Dedifferentiated amniotic fluid mesenchymal stem cell (primary cell): ENCODE measurements around the gene CDS2.

ENCODE experiments used
- DNase-seq: peaks from one replicate; pipeline ENCODE4 v3.0.0-alpha.2; 2016; ENCODE audit errors: extremely low spot score

The CDS2 gene

DNA sequence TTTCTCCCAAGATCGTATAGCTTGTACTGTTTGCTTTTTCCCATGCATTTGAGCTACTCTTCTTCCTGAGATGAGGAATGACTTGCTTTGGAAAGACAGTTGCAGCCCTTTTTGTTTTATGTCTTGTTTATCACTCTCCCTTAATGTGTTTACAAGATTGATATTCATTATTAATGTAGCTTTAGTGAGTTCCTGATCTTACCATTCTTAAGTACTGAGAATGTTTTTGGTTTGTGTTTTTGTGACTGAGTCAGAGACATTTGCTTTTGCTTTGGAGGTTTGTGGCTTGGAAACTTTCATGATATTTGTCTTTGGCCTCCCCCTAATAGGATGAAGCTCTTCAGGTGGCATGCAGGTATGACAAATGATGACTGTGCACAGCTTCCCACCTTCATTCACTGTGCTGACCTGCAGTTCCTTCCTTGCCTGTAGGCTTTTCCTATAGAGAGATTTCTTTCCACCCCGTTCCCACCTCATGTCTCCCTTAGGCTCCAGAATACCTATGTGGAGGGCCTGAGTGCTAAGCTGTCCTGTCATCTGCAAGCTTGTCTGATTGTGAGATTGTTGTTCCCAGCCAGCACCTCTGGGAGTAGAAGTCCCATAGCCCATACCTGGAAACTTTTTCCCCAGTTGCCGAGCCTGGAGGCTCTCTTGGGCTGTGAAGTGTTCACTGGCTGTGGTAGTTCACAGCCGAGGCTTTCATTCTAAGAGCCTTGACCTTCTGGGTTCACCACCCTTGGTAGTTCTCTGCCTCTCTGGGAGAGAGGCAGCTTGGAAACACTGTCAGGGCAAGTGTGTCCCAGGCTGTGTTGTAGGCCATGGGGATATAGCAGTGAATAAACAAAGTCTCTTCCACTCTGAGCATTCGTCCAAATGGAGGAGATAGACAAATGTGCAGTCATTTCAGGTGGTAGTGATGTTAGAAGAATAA lies 27.1 kb downstream of the CDS2 start:
- no peak for DNase-seq

DNA sequence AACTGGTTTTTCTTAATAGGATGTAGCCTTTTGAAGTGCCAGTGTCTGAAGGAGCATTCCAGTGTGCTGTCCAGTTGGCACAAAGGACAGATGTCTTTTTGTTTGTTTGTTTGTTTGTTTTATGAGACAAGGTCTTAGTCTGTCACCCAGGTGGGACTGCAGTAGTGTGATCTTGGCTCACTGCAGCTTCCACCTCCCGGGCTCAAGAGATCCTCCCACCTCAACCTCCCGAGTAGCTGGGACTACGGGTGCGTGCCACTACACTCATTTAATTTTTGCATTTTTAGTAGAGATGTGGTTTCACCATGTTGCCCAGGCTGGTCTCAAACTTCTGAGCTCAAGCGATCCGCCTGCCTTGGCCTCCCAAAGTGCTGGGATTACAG lies 27.7 kb downstream of the CDS2 start:
- no peak for DNase-seq

DNA sequence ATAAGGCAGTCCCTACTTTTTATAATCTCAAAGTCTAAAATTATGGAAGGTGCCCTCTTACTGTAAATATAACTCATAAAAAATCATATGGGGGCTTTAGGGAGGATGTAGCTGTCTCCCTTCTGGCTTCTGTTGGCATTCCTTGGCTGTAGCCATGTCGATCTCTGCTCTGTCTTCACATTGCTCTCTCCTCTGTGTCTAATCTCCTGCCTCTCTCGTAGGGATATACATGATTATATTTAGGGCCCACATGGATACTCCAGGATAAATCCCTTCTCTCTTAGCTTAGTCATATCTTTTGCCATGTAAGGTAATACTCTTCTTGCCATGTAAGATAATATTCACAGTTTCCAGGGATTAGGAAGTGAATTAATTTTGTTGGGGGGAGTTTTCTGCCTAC lies 28.6 kb downstream of the CDS2 start:
- DNase-seq = no peak

DNA sequence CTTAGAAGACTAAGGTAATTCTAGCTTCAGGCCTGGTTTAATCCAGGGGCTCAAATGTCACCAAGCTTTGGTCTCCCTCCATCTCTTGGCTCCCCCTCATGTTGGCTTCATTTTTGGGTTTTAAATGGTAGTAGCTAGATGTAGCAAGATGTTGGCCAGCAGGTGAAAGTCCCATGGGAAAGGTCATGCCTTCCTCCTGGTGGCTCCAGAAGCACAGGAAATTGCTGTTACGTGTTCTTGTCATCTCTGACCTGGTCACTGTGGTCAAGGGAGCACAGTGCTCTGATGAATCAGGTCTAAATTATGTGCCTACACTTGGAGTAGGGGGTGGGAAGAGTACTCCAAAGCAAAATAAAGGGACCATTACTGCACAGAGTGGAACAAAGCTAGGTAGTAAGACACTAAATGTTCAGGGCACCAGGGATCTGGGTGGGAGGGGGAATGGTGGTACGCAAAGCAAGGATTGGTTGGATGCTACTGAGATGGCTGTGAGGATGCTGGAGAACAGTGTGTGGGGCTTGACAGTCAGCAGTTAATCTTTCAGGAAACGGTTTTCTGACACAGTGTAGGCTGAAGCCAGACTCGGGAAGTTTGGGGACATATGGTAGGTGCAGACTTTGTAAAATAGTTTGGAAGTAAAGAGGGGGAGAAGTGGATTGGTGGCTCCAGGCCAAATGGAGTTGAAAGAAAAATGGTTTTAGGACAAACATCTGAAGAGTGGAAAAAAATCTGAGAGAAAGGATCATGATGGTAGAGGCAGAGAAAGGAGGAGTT lies 30.1 kb downstream of the CDS2 start:
- no peak for DNase-seq

DNA sequence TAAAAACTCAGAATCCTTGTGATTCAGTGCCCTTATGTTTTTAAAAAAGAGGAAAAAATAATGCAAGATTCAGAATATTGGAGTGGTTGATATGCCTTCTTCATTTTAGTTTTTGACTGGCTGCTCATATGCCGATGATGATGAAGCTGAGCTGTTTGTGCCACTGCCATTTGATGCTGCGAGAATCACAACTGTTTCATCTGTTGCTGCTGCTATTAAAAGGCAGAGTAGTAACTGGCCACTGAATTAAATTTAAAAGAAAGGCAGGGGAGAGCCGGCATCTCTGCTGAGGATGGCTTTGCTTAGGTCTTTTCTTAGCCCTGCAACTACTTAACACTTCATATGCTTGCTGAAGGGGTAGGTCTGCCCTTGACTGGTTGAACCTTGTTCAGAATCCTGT lies 33.1 kb downstream of the CDS2 start:
- no peak for DNase-seq

DNA sequence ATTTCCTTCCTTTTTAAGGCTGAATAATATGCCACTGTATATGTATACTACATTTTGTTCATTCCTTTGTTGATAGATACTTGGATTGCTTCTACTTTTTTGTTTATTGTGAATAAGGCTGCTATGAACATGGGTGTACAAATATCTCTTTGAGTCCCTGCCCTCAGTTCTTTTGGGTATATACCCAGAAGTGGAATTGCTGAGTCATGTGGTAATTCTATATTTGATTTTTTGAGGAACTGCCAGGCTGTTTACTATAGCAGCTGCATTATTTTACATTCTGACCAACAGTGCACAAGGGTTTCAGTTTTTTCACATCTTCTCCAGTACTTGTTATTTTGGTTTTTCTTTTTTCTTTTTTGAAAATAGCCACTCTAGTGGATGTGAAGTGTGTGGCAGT lies 34.1 kb downstream of the CDS2 start:
- no peak for DNase-seq

DNA sequence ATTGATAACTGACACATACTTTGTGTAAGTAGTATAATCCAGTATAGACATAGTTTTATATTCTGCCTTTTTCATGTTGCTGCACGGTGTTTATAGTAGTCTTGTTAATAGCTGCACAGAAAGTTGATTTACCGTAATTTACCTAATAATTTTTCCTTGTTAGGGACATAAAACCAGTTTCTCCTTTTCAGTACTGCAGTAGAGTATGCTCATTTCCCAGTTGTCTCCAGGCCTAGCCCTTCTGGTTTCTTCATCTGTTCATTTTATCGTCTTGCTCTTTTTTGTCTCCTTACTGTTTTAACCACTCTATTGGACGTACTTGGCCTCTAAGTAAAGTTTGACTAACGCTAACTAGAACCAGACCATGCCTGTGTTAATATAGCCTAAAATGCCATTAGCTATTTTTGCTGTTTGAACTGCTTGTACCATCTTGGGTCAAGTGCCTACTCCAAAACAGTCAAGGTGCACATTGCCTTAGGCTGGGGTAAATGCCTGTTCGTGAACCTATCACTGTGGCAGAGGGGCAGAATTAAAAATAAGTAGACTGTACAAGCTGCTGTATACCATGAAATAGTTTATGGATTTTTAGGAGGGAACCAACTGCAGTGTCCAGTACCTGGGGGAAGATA lies 34.8 kb downstream of the CDS2 start:
- no peak for DNase-seq

DNA sequence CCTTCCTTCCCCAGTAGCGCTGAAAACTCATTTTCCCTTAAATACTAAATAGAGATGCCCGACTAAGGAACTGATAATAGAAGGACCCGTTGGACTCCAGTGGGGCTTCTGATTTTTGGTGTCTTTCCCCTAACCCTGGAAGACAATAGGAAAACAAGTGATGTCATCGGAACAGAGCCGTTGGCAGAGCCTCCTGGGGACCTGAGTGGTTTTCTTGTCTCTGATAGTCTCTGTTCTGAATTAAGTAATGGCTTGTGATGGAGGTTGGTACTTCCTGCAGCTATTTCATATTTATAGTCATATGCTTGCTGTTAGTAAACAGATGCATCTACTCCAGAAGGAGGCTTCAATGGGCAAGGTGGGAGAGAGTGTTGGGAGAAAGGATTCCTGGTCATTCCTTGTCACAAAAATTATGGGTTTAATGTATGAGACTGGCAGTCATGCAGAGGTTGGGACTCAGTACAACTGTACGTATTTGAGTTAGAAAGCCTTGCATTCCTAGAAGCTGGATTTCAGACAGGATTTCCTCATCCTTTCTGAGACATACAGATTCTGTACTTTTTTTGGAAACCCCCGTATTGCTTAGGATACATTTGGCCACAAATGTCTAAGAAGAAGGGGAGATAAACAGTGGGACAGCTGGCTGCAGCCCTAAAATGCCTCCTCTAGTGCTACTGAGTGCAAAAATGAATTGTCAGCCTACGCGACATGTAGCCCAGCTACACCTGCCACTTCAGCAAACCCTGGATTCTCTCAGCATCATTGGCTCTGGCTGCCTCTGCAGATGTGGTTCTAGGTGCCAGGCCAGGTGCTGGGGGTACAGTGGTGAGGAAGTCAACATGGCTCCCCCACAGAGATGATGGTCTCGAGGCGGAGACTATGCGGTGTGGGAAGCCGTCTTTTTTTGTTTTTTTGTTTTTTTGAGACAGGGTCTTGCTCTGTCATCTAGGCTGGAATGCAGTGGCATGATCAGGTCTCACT lies 38.1 kb downstream of the CDS2 start:
- no peak for DNase-seq

DNA sequence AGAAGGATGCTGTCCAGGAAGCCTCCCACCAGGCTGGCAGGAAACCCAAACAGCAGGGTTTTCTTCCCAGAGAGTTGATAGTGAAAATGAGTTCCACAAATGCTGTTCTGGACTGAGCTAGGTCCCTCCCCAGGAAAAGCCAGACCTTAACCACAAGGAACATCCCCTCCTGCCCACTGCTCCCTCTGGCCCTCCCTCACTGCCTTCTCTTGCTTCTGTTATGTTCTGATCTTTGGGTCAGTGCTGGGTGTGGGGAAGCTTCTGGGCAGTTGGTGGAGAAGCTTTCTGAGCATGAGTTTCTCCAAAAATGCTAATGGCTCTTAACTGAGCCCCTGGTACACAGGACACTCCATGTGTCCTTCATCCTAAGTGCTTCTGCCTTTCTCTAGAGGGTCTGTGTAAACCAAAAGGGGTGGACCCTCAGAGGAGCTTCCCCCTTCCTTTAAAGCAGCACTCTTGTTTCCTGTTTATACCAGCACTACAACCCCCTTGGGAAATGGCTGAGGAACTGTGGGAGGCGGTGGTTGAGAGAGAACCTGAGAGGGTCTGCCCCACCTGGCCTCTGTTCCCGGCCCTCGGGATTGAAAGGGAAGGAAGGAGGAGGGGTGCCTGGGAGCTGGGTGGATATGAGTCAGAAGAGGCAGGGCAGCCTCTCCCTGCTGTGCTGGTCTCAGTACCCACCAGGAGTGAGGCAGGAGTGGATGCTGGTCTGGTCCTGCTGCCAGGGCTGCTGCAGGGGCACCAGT lies 42.0 kb downstream of the CDS2 start:
- DNase-seq = no peak

DNA sequence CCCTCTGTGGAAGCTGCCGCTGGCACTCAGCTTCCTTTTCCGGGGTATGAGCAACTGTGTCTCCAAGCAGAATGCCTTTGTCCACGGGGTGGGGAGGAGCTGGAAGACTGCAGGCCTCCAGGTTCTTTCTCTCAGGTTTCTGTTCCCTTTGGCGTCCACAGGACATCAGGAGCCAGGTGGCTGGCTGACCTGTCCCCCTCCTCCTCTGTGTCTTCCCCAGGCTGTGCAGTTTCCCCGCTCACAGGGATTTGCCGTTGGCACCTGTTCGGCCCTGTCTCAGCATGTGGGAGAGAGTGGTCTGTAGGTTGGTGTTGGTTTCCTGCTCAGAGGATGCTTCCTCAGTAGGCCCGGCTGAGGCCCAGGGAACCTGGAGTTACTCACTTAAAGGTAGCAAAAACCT lies 43.5 kb downstream of the CDS2 start:
- no peak for DNase-seq

DNA sequence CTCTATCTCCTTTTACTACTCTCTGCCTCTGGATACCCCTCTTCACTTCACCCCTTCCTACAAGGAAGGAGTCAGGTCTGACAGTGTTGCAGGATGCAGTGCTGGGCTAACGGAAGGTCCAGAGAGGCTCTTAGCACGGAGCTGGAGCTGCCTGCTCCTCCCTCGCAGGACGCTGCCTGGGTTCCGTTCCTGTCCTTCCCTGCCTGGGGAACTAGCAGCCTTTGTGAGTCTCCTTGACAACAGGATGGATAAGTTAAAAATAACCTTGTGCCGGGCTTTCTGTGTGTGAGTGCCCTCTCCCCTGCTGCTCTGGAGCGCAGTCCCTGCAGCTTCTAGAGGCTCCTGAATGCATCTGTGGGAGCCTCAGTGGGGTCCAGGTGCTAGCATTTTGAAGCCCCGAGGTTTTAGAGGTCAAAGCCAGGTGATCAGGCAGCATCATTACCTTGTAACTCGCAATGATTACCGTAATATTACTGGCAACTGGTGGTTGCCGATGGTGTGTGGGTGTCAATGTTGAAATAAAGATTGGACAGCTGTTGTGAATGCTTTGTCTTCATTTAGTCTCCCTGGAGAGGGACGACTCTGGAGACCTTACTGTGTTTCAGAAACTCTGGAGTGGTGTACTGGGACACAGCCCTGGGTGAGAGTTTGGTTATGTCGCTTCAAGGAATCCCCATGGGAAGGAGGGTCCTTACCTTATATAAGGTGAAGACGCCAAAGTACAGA lies 44.4 kb downstream of the CDS2 start:
- DNase-seq = no peak

DNA sequence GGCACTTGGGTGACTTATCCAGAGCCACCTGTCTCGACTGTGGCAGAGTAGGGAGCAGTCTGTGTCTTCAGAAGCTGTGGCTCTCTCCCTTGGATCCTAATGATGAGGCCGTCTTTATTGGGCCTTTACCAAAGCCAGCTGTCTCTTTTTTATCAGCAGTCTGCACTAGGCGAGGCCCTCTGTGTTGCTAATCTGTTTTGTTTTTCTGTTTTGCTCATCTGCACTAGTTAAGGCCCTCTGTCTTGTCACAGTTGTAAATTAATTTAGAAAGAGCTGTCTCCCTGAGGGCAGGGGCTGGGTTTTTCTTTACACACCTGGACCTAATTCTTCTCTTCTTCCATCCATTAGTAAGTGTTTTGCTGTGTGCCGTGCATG lies 45.0 kb downstream of the CDS2 start:
- no peak for DNase-seq

DNA sequence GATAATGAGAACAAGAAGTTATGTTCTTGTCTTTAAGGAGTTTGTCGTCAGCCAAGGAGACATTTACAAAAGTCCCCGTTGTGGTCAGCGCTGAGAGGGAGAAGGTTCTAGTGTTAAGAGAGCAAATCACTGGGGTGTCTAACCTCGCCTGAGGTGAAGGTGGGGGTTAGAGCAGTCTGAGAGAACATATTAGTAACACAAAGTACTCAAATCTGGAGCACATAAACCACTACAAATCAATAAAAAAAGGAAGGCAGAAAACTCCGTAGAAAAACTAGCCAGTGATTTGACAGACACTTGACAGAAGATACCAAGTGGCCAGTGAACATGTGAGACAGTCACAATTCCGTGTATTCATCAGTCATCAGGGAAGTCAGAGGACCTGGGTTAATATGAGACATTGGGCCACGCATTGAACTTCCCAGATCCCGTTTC lies 45.4 kb downstream of the CDS2 start:
- DNase-seq = no peak

DNA sequence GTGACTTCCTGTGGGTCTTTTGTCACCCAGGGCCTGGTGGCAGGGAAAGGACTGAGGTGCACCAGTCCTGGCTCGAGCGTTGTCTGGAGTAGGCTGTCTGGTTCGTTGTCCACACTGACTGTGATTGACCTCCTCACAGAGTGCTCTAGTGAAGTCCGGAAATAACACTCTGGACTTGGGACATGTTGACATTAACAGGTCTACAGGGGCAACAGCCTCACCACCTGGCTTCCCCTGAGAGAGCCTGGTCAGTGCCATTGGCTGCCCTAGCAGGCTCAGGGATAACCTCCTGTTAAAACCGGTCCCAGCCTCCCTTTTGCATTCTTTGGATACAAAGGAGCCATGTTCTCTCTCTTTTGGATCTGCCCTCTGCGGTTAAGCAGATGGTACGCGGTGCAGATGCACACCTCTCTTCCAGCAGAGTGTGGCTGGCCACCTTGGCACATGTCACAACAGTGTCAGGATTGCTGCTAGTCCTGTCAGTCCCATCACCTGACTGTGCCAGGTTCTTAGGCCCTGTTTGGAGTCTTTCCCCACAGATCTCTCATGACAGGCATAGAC lies 46.2 kb downstream of the CDS2 start:
- no peak for DNase-seq

DNA sequence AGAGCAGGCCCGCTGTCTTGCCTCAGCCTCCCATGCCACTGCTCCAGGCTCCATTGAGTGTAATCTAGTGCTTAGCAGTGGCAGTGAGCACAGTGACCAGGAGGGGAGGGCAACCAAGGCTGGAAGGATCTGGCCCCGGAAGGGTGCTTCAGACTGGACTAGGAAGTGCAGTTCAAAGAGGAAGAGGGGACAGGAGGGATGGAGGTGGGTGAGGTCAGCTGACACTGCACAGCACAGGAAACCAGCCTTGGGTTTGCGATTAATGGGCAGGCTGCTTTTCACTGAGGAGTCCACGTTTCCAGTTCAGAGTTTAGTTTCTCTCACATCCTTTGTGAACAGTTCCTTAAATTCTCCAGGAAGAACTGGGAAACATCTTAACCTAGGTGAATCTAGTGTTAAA lies 46.9 kb downstream of the CDS2 start:
- no peak for DNase-seq

DNA sequence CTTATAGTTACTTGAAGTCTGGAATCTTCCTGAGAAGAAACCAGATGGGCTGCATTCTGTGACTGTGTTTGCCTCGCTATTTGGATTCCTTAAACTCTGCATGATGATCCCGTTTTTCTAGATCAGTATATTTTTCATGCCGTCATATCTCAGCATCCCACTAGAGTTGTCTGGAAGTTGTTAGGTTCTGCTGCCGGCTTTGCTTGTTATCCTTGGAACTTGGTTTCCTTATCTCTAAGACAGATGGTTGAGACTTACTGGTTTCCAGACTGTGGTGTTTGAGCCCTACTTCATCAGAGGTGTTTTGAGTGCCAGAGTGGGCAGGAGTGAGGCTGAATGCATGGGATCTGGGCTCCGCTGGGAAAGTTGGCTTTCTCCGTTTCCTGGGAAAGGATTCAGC lies 50.3 kb downstream of the CDS2 start:
- no peak for DNase-seq

DNA sequence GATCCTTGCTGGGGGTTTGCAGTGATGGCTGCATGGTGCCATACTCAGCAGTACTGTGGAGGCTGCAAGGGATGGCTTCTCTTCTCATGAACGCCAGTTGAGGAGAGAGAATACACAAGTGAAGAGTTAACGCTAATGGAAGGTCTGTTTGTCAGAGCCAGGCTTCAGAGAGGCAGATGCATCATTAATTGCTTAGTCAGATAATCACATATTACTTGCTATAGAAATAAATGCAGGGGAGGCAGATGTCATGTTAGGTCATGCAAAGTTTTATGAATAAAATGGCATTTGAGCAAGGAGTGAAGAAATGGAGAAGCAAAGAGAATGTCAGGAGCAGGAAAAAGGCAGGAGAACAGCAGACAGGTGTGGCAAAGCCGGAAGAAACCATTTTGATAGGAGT lies 51.2 kb downstream of the CDS2 start:
- DNase-seq = no peak

DNA sequence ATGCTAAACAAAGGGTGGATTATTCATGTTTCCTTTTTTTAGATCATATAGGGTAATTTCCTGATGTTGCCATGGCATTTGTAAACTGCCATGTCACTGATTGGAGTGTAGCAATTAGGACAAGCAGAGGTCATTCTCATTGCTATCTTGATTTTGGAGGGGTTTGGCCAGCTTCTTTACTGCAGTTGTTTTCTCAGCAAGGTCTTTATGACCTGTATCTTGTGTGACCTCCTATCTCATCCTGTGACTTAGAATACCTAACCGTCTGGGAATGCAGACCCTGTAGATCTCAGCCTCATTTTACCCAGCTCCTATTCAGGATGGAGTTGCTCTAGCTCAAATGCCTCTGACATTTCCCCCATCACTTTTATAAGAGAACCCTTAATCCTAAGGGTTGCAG lies 53.6 kb downstream of the CDS2 start:
- DNase-seq = no peak

DNA sequence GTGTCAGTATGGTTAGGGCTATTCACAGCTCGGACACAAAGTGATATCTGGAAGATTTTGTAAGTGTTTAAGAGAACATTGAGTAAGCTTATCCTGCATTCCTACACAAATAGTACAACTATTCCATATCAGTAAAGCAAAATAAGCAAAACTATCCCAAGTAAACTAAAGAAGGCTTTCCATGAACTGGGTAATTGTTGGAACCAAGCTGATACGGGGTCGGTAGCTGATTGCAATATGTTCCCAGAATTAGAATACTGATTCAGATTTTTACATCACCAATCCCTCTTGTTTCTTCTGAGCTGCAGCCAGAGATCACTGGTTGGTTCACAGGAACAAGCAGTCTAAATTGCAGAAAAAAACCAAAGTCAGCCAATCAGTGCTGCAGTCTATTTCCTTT lies 54.1 kb downstream of the CDS2 start:
- no peak for DNase-seq

DNA sequence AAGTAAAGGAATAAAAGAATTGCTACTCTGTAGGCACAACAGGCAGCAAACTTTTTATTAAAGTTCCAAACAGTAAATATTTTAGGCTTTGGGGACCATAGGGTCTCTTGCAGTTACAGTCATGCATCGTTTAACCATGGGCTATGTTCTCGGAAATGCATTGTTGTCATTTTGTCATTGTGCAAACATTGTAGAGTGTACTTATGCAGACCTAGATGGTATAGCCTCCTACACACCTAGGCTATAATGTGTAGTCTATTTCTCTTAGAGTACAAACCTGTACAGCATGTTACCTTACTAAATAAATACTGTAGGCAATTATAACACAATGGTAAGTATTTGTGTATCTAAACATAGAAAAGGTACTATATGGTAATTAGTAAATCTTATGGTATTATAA lies 54.7 kb downstream of the CDS2 start:
- no peak for DNase-seq
